ENCODE data around the gene LAMB3.
A peak's percentile ranks its signal among the peaks of the same experiment; 100 is the strongest.
"Not testable (repeated sequence)": the region's sequence is repeated elsewhere in the genome, so short reads cannot be mapped to it uniquely, and the experiment has no call there.

The LAMB3 gene

DNA sequence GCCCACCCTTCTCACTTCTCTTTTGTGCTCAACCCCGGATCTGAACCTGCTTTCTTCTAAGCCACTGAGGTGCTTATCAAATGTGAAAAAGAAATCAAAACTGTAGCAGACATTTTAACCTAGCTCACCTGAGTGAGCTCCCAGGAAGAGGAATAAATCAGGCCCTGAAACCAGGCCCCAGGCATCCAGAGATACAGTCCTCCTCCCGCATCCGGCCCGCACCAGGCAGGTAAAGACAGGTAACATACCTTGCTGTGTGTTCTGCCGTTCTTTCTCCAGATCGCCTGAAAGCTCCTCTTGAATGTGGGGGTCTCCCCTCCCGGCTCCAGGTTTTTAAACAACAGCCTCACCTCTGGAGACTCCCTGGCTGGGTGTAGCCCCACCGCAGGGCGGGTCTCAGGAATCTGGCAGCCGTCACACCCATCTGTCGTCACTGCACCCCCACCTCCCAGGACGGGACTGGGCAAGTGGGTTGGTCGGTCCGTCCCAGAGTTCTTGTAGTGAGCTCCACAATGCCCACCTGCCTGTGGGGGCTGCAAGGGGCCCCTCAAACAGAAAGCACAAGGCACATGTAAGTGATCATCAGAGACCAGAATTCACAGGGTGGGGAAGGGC lies at the start of gene LAMB3:
Gene LAMB3 (minus strand): TSS at position 305 of the 615 bp plus-strand sequence. CDS start 1,481 bp downstream, outside the sequence.
- DNase-seq = no peak

GRCh38 chr1:209700686-209701085 lies 48.5 kb upstream of the LAMB3 start:
- not testable (repeated sequence) for DNase-seq

DNA sequence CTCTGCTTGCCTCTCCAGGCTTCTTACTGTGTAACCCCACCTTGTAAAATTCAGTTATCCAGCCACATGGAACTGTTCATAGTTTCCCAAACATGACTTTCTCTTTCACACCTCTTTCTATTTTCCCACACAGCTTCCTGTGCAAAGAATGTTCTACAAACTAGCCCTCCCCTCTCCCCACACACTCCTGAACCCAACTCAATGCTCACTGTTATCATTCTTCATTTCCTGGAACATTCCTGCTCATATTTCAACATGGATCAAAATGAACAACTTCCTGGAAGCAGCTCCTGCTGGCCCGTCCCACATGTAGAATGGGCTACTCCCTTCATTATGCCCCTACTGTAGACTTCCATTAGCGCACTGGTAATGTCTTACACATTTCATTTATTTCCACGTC lies 44.9 kb upstream of the LAMB3 start:
- no peak for DNase-seq

GRCh38 chr1:209696673-209697072 lies 44.4 kb upstream of the LAMB3 start:
- no peak for DNase-seq

GRCh38 chr1:209692745-209693504 lies 40.7 kb upstream of the LAMB3 start:
- DNase-seq = peak; percentile 23

DNA sequence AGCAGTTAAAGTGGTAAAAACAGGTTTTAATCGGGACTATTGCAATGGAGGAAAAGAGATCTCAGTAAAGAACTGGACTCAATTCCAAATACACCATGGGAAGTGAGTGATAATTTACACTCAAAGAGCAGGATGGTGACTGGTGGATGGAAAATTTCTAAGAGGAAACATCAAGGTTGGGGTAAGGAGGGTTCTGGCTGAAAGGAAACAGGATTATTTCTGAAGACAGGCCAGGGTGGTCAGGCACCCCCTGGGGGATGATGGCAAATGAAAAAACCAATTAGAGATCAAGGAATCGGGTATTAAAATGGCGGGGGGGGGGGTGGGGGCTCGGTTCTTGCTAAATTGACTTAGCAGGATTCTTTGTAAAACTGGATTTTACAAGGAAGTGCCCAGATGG lies 40.1 kb upstream of the LAMB3 start:
- DNase-seq = no peak

GRCh38 chr1:209691237-209691636 lies 39.0 kb upstream of the LAMB3 start:
- DNase-seq = no peak

DNA sequence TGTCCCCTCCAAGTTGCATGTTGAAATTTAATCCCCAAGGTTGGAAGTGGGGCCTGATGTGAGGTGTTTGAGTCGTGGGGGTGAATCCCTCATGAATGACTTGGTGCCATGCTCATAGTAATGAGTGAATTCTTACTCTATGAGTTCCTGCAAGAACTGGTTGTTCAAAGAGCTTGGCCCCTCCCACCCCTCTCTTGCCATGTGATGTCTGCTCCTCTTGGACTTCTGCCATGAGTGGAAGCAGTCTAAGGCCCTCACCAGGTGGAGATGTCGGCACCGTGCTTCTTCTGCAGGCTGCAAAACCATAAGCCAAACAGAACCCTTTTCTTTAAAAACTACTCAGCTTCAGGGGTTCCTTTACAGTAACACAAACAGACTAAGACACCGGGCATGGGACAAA lies 37.3 kb upstream of the LAMB3 start:
- no peak for DNase-seq

DNA sequence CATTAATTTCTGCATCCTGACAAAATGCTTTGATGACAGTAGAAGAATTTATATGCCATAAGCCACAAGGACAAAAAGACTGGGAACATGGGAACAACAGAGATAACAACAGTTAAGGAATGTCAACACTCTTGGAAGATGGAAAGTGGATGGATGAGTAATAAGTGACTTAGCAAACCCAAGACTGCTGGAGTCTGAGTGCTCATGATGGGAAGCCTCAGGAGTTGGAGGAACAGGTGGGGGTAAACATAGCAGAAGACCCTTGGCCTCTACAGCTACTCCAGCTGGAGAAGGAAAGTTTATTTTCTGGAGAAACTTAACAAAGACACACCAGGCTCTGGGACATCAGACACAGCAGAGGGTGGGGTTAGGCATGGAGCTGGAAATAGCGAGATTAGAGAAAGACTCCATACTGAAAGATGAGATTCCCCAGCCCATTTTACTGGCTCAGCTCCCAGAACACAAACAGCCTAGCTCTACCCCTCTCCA lies 36.6 kb upstream of the LAMB3 start:
- DNase-seq = no peak

DNA sequence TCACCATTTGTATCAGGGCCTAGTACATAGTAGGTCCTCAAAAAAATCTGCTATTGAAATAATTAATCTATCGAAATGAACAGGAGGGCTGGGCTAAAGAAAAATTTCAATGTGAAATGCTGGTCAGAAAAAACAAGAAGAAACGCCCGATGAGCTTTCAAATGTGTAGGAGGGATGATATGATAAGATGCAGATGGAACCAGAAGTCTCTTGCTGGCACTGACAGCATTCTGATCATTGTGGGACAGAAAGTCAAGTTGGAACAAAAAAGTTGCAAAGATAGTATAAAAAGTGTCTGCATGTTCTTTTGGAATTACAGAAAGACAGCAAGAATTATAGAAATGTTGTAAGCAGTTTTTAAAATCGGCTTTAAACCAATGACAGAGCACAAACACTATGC lies 34.1 kb upstream of the LAMB3 start:
- no peak for DNase-seq

DNA sequence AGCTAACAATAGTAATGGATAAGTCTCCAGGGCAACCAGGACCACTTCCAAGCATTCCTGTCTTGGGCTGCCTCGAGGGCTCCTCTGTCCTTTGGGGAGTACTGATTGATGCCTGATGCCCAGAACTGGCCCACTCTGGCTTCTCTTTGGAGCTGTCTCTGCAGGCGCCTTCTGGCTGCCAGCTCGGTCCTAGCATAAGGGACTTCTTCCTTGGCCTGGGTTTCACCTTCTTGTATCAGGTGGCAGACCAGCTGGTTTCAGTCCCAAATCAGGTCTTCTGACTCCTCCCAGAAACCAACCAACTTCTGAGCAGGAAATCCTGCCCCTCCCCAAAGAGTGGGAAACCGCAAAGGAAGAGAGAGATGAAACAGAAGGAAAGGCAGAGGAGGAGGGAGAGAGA lies 33.6 kb upstream of the LAMB3 start:
- DNase-seq = no peak

DNA sequence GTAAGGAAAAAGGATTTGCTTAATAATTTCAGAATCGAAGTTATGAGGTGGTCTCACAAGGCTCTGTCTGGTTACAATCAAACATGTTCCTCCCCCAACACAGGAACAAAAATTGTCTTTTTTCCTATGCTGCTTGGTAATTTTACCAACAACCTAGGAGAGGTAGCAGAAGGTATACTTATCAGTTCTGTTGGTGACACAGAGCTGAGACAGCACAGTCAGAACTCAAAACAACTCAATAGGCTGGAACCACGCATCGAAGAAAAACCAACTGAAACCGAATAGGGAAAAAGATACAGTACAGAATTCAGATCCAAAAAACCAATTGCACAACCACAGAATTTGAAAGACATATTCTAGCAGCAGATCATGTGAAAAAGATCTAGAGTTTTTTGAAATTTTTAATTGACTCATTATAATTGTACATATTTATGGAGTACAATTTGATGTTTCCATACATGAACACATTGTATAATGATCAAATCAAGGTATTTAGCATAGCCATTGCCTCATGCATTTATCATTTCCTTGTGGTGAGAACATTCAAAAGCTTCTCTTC lies 26.8 kb upstream of the LAMB3 start:
- no peak for DNase-seq

DNA sequence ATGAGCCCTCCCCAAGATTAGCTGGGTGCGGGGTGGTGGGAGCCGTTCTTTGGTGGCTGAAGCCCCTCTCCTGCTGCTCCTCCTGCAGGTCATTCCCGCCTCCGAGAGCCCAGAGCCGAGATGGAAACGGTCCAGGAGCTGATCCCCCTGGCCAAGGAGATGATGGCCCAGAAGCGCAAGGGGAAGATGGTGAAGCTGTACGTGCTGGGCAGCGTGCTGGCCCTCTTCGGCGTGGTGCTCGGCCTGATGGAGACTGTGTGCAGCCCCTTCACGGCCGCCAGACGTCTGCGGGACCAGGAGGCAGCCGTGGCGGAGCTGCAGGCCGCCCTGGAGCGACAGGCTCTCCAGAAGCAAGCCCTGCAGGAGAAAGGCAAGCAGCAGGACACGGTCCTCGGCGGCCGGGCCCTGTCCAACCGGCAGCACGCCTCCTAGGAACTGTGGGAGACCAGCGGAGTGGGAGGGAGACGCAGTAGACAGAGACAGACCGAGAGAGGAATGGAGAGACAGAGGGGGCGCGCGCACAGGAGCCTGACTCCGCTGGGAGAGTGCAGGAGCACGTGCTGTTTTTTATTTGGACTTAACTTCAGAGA lies 23.4 kb upstream of the LAMB3 start:
- DNase-seq = no peak

DNA sequence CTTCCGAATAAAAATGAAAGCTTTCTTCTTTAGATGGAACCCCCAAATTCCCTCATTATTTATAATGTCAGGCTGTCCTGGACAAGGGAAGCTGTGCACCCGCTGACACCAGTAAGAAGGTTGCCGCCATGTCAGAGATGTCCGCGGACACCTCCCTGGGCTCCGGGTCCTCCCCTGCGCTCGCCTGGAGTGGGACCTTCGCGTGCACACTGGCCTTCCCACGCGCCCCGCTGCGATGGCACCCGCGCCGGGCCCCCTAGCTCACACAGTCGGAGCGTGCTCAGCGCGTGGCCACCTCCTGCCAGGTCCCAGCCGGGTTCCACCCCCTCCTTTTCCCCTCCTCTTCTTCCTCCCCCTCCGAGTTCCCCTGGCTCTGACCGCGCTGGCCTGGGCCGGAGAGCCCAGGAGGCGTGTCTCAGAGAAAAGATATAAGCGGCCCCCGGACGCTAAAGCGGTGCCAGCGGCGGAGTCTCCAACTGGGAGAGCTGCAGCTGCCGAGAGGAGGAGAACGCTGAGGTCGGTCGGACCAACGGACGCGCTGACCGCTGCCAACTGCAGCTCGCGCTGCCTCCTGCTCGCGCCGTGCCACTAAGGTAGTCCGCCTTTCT lies 22.8 kb upstream of the LAMB3 start, which contains the start of gene G0S2:
Gene G0S2 (plus strand): TSS at position 456 of the 608 bp plus-strand sequence. CDS start 273 bp downstream, outside the sequence.
- no peak for DNase-seq

GRCh38 chr1:209673631-209674417 lies 21.6 kb upstream of the LAMB3 start:
- DNase-seq = no peak

- no peak for DNase-seq
These were observed 20.7 kb upstream of the LAMB3 start for GRCh38 chr1:209672705-209673630.

- no peak for DNase-seq
These were observed 18.3 kb upstream of the LAMB3 start for GRCh38 chr1:209670441-209671082.

DNA sequence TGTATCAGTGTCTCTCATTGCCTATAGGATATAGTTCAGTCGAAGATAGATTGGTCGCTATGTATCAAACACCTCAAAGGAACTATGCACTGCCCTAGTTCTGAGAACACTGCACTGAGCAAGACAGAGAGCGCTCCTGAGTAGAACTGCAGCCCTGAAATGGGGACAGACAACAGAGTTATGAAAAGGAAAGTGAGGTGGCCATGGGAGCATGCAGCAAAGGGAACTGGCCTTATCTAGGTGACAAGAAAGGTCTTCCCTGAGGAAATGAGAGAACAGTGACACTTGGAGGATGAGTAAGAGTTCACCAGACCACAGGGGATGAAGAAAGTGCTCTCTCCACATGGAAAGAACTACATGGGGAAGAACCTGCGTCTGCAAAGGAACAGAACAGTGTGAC lies 15.5 kb upstream of the LAMB3 start:
- DNase-seq = no peak

DNA sequence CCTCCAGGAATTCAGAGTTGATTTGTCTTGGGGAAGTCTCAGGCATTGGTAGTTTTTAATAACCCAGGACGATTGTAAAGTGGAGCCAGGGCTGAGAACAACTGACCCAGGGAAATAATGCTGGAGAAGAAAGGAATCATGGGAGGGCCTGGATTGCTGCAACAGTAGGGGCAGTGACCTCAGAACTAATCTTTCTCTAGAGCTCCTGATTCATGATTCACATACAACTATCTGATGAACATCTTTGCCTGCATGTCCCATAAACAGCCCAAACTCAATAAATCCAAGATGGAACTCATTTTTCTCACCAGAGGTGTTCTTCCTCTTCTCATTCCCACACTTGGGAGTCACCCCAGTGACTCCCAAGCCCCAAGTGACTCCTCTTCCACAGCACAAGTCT lies 14.9 kb upstream of the LAMB3 start:
- DNase-seq = no peak

DNA sequence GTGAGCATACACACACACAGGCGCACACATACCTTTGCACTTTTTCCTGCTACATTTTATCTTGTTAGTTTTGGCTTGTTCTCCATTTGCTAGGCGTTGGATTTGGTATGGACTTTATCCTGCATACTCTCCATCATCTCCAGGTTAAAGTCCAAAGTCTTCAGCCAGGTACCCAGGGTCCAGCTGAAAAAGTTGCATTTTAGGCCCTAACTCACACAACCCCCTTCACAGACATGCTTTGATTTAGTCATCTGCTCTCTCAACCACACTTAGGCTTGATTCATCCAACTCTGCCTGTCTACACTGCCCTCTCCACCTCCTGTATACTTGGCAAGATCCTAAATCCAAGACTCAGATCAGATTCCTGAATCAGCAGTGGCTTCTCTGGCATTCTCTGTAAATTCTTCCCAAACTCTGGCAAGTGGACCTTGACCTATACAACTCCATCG lies 10.7 kb upstream of the LAMB3 start:
- no peak for DNase-seq

DNA sequence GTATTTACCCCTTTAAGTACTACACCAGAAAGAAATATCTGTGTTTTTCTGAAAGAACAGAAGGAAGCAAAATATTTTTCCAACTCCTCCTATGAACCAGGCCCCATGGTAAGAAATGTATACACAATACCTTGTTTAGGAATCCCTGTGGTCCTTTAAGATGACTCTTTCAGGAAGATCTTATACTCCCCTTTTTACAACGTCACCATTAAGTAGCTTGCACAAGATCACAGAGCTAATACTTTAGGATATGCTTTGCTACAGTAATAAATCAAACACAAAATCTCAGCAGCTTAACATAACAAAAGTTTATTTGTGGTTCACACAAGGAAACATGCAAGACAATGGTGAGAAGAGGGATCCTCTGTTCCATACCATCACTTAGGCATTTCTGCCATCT lies 8.8 kb upstream of the LAMB3 start:
- DNase-seq = no peak

Data from DMS79 (cell line).